Stimulated activated naive CD8-positive, alpha-beta T cell treated with anti-CD3 and anti-CD28 coated beads, Interleukin-15, Interleukin-2, amounts not matched to agents 100 ng/mL and 50 ng/mL, for 24 hours (primary cell): ENCODE measurements around the gene DNAJC15.

Source experiments
- H3K27ac Mint-ChIP-seq: one replicate; pipeline ENCODE4 v1.8.0; 2021; ENCODE audit warnings: mild to moderate bottlenecking, mixed read lengths
- H3K27me3 Mint-ChIP-seq: one replicate; pipeline ENCODE4 v1.8.0; 2021; ENCODE audit warnings: mixed read lengths
- H3K36me3 Mint-ChIP-seq: one replicate; pipeline ENCODE4 v1.8.0; 2021; ENCODE audit warnings: low read depth, mixed read lengths
- H3K4me1 Mint-ChIP-seq: one replicate; pipeline ENCODE4 v1.8.0; 2021; ENCODE audit warnings: low read depth, mixed read lengths
- H3K4me3 Mint-ChIP-seq: one replicate; pipeline ENCODE4 v1.8.0; 2021; ENCODE audit warnings: mild to moderate bottlenecking, mixed read lengths
- H3K9me3 Mint-ChIP-seq: one replicate; pipeline ENCODE4 v1.8.0; 2021; ENCODE audit warnings: mixed read lengths

The DNAJC15 gene

DNA sequence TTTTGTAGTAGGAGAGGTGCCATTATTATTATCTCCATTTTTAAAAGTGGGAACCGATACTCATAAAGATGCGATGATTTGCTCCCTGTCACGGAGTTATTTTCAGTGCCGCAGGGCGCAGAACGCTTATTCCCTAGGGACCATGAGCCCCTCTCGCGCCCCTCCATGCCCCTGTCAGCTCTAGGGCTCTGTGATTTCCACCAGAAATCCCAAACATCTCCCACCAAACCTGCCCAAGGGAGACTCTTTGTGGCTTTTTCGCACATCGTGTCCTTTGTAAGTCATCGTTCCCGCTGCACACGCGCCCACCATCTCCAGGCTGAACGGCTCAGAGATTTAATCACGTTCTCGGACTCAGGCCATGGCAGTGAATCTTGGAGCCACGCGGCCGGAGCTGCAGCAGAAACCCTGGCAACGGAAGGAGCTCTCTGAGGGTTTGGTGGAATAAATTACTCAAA lies 105.1 kb downstream of the DNAJC15 start:
- Mint-ChIP-seq H3K27me3 (no peaks in the 10 kb centered on the region), H3K4me3 (no peak overlapping the region), H3K9me3 (no peaks in the 10 kb centered on the region), H3K36me3 (no peaks in the 10 kb centered on the region), H3K4me1 (peaks cover 13% of the 10 kb centered on the region), H3K27ac (peak overlapping the region; percentile 15)

GRCh38 chr13:43129066-43129465 lies 105.7 kb downstream of the DNAJC15 start:
- Mint-ChIP-seq H3K4me1 (peaks cover 13% of the 10 kb centered on the region), H3K27me3 (no peaks in the 10 kb centered on the region), H3K36me3 (no peaks in the 10 kb centered on the region)

GRCh38 chr13:43129511-43130110 lies 106.2 kb downstream of the DNAJC15 start:
- H3K27ac Mint-ChIP-seq, result no peak overlapping the region
- peaks cover 13% of the 10 kb centered on the region for H3K4me1 Mint-ChIP-seq
- no peaks in the 10 kb centered on the region for H3K36me3 Mint-ChIP-seq
- H3K4me3 Mint-ChIP-seq, result no peak overlapping the region
- no peaks in the 10 kb centered on the region for H3K27me3 Mint-ChIP-seq
- H3K9me3 Mint-ChIP-seq, result no peaks in the 10 kb centered on the region

More at GRCh38 chr13:43129066-43129465, 105.7 kb downstream of the DNAJC15 start:
- Mint-ChIP-seq H3K27ac (no peak overlapping the region), H3K9me3 (no peaks in the 10 kb centered on the region), H3K4me3 (no peak overlapping the region)

GRCh38 chr13:43132257-43132656 lies 108.9 kb downstream of the DNAJC15 start:
- Mint-ChIP-seq H3K4me3 (no peak overlapping the region), H3K27ac (no peak overlapping the region), H3K27me3 (peaks cover 4% of the 10 kb centered on the region), H3K36me3 (no peaks in the 10 kb centered on the region), H3K9me3 (no peaks in the 10 kb centered on the region), H3K4me1 (peaks cover 13% of the 10 kb centered on the region)

DNA sequence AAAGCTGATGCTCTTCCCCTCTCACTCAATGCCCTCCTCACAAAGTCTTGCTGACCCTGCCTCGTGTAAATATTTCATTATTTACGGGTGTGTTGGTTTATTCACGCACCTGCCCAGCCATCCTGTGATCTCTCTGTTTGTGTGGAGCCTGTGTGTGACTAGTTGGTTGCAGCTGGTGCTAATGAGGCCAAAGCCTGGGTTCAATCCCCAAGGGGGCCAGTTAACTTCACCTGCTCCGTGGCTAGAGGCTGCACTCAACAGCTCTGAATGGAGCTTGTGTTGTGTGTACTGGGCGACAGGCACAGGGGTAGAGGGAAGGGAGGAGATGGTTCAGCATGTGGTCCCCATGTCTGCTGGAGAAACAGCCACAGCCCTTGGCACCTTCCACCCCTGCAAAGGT lies 109.5 kb downstream of the DNAJC15 start:
- H3K9me3 Mint-ChIP-seq, result no peaks in the 10 kb centered on the region
- H3K4me1 Mint-ChIP-seq, result peaks cover 7% of the 10 kb centered on the region
- H3K4me3 Mint-ChIP-seq, result no peak overlapping the region
- no peaks in the 10 kb centered on the region for H3K36me3 Mint-ChIP-seq
- no peak overlapping the region for H3K27ac Mint-ChIP-seq
- H3K27me3 Mint-ChIP-seq, result peaks cover 4% of the 10 kb centered on the region

DNA sequence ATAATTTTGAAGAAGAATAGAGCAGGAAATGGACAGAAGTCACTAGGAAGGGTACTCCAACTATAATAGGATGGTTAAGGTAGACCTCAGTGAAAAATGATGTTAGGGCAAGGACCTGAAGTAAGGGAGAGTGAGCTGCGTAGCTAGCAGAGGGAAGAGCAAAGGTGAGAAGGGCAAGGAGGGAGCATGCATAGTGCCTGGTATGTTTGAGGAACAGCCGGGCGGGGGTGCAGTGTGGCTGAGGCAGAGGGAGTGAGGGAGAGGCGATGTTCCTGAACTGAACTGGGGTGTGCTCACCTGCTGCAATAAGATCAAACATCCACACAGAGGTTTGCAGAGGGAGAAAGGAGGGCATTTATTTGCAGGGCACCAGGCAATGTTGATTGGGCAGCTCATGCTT lies 110.4 kb downstream of the DNAJC15 start:
- Mint-ChIP-seq H3K4me1 (no peaks in the 10 kb centered on the region), H3K27ac (no peak overlapping the region), H3K36me3 (no peaks in the 10 kb centered on the region), H3K4me3 (no peak overlapping the region), H3K27me3 (peaks cover 4% of the 10 kb centered on the region), H3K9me3 (no peaks in the 10 kb centered on the region)

DNA sequence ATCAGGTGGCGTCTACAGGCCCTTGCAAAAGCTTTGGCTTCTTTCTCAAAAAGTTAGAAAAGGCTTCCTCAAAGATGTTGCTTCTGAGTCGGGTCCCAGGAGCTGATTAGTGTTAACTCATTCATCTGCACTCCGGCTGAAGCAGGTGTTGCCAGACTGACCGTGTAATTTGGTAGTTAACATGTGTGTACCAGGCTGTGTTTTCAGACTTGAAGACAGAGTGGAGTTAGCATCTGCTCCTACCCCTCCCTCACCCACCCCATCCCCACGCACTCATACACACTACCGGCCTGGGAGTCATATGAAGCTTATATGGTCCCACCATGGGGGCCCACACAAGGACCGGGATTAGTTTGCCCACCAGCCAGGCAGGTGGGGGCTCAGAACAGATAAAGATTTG lies 111.5 kb downstream of the DNAJC15 start:
- H3K4me3 Mint-ChIP-seq, result no peak overlapping the region
- H3K4me1 Mint-ChIP-seq, result no peaks in the 10 kb centered on the region
- no peaks in the 10 kb centered on the region for H3K9me3 Mint-ChIP-seq
- H3K27ac Mint-ChIP-seq, result no peak overlapping the region
- peaks cover 4% of the 10 kb centered on the region for H3K27me3 Mint-ChIP-seq
- H3K36me3 Mint-ChIP-seq, result no peaks in the 10 kb centered on the region

GRCh38 chr13:43135516-43135915 lies 112.1 kb downstream of the DNAJC15 start:
- H3K9me3 Mint-ChIP-seq, result no peaks in the 10 kb centered on the region
- peaks cover 4% of the 10 kb centered on the region for H3K27me3 Mint-ChIP-seq
- H3K4me3 Mint-ChIP-seq, result no peak overlapping the region
- no peaks in the 10 kb centered on the region for H3K36me3 Mint-ChIP-seq
- no peak overlapping the region for H3K27ac Mint-ChIP-seq
- H3K4me1 Mint-ChIP-seq, result no peaks in the 10 kb centered on the region

- H3K36me3 Mint-ChIP-seq, result no peaks in the 10 kb centered on the region
- H3K27me3 Mint-ChIP-seq, result peaks cover 4% of the 10 kb centered on the region
- no peak overlapping the region for H3K27ac Mint-ChIP-seq
- H3K9me3 Mint-ChIP-seq, result no peaks in the 10 kb centered on the region
- no peak overlapping the region for H3K4me3 Mint-ChIP-seq
- no peaks in the 10 kb centered on the region for H3K4me1 Mint-ChIP-seq
Measured at GRCh38 chr13:43136920-43137575, 113.7 kb downstream of the DNAJC15 start.

DNA sequence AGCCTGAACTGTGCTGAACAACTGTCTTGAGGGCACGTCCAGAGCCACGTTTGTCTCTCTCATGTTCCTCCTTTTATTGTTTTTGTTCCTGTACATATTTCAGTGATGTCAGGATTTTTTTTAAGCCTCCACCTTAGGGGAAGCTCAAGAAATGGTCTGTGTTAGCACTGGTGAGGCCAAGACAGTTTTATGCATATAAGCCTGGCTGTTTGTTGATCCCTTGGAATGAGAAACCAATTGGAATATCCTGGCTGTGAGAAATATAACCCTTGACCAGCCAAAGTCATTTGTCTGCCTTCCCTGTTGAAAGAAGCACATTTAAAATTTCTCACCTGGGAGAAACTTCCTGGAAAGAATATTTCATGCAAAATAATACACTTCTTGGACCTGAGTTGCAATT lies 115.8 kb downstream of the DNAJC15 start:
- H3K36me3 Mint-ChIP-seq, result no peaks in the 10 kb centered on the region
- peaks cover 4% of the 10 kb centered on the region for H3K27me3 Mint-ChIP-seq
- no peaks in the 10 kb centered on the region for H3K4me1 Mint-ChIP-seq
- no peak overlapping the region for H3K27ac Mint-ChIP-seq
- no peak overlapping the region for H3K4me3 Mint-ChIP-seq
- H3K9me3 Mint-ChIP-seq, result no peaks in the 10 kb centered on the region

DNA sequence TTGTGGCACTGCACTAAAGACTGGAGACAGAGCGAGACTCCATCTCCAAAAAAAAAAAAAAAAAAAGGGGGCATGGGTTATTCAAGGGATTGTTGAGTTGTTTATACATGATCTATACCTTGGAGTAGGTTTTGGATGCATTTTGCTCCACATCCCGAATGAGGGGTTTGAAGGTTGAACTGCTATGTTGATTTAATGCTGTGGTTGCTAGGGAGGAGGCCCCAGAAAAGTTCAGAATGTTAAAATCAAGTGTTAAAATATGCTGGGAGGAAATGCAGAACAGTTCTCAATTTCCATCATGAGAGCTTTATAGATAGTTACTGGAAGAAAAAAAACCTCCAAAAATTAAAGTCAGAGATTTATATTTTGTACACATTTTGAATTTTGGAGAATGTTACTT lies 116.5 kb downstream of the DNAJC15 start:
- H3K27ac Mint-ChIP-seq, result no peak overlapping the region
- no peaks in the 10 kb centered on the region for H3K36me3 Mint-ChIP-seq
- no peak overlapping the region for H3K4me3 Mint-ChIP-seq
- no peaks in the 10 kb centered on the region for H3K4me1 Mint-ChIP-seq
- H3K27me3 Mint-ChIP-seq, result peaks cover 4% of the 10 kb centered on the region
- no peaks in the 10 kb centered on the region for H3K9me3 Mint-ChIP-seq

GRCh38 chr13:43140985-43141384 lies 117.6 kb downstream of the DNAJC15 start:
- Mint-ChIP-seq H3K4me1 (no peaks in the 10 kb centered on the region), H3K27ac (no peak overlapping the region), H3K4me3 (no peak overlapping the region), H3K9me3 (no peaks in the 10 kb centered on the region), H3K36me3 (no peaks in the 10 kb centered on the region), H3K27me3 (peaks cover 2% of the 10 kb centered on the region)

GRCh38 chr13:43141685-43142084 lies 118.3 kb downstream of the DNAJC15 start:
- H3K4me1 Mint-ChIP-seq, result no peaks in the 10 kb centered on the region
- H3K4me3 Mint-ChIP-seq, result no peak overlapping the region
- no peak overlapping the region for H3K27ac Mint-ChIP-seq
- no peaks in the 10 kb centered on the region for H3K36me3 Mint-ChIP-seq
- peaks cover 8% of the 10 kb centered on the region for H3K27me3 Mint-ChIP-seq
- H3K9me3 Mint-ChIP-seq, result no peaks in the 10 kb centered on the region

DNA sequence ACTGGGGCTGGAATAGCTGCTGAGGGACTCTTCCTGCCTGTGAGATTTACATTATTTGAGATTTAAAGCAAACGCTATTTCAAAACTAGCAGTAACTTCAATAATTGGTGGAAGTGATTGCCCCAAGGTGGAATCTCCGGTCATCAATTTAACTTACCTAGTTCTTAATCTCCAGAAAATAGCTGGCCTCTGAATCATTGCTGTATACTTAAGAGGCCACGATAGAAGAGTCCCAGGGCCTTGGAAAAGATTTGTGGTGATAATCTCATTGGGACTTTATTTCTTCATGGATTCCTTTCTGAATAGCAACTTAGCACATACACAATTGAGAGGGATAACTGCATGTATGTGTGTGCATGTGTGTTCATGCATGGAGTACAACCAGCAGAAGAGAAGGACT lies 120.2 kb downstream of the DNAJC15 start:
- Mint-ChIP-seq H3K9me3 (no peaks in the 10 kb centered on the region), H3K27me3 (peaks cover 8% of the 10 kb centered on the region), H3K4me3 (no peak overlapping the region), H3K27ac (no peak overlapping the region), H3K36me3 (no peaks in the 10 kb centered on the region), H3K4me1 (no peaks in the 10 kb centered on the region)

GRCh38 chr13:43145534-43146196 lies 122.3 kb downstream of the DNAJC15 start:
- Mint-ChIP-seq H3K36me3 (no peaks in the 10 kb centered on the region), H3K27ac (no peak overlapping the region), H3K27me3 (peaks cover 8% of the 10 kb centered on the region), H3K4me3 (no peak overlapping the region), H3K4me1 (no peaks in the 10 kb centered on the region), H3K9me3 (no peaks in the 10 kb centered on the region)
